K562 (cell line): ENCODE measurements around the gene WNT7A. TPM values are rescaled to one million over a fixed set of nuclear protein-coding genes. Genes with fewer than 3 reads are reported as not detected.
A peak's percentile ranks its signal among the peaks of the same experiment; 100 is the strongest.

Experiments
- CREBBP ChIP-seq: IDR thresholded peaks from one replicate; pipeline ENCODE4 v1.6.1; 2012; ENCODE audit warnings: low read depth, mild to moderate bottlenecking, control low read depth, inconsistent platforms, low read length
- CTBP1 ChIP-seq: fragments of 450-650 bp; IDR thresholded peaks from 2 replicates; pipeline ENCODE4 v1.6.1; 2016; ENCODE audit warnings: borderline replicate concordance
- DACH1 ChIP-seq: fragments of 450-650 bp; IDR thresholded peaks from 2 replicates; pipeline ENCODE4 v1.6.1; 2018; ENCODE audit not compliant: partially characterized antibody
- E2F6 ChIP-seq, 2 experiments: IDR thresholded peaks; 2 replicates each; pipeline ENCODE4 v1.6.1; 2011; ENCODE audit warnings: borderline replicate concordance in 1 of 2, control low read depth in 1 of 2, low read depth in 1 of 2, low read length in 1 of 2, mild to moderate bottlenecking in 1 of 2, mixed read lengths in 1 of 2, moderate library complexity in 1 of 2; ENCODE audit not compliant: insufficient read depth in 1 of 2, insufficient read length in 1 of 2, poor library complexity in 1 of 2, severe bottlenecking in 1 of 2; ENCODE audit errors: extremely low read depth in 1 of 2
- FOXJ2 ChIP-seq: fragments of 200-800 bp; sonication (Bioruptor generic); IDR thresholded peaks from 2 replicates; pipeline ENCODE4 v1.6.1; 2016; ENCODE audit warnings: missing genetic modification characterization, missing compliant biosample characterization
- GTF2F1 ChIP-seq: IDR thresholded peaks from 2 replicates; pipeline ENCODE4 v1.6.1; 2011; ENCODE audit warnings: low read depth, low read length, improper control_type of control experiment
- GTF3C2 ChIP-seq: IDR thresholded peaks from 3 replicates; pipeline ENCODE4 v1.6.1; 2011; ENCODE audit warnings: borderline replicate concordance, mild to moderate bottlenecking, moderate library complexity; ENCODE audit not compliant: insufficient read length; ENCODE audit errors: extremely low read depth
- HMG20B ChIP-seq: fragments of 250-450 bp; sonication (Bioruptor Pico); IDR thresholded peaks from 2 replicates; pipeline ENCODE4 v1.5.0; 2021; ENCODE audit warnings: mild to moderate bottlenecking
- JUN ChIP-seq, 2 experiments: sonication (generic) in 1 of 2; formaldehyde crosslinking in 1 of 2; IDR thresholded peaks; 2 replicates each; pipeline versions ENCODE4 v1.6.1 to v1.8.0; 2012 to 2022; ENCODE audit warnings: borderline replicate concordance in 2 of 2, mild to moderate bottlenecking in 2 of 2, improper control_type of control experiment in 1 of 2, low read depth in 1 of 2, low read length in 1 of 2, missing genetic modification reagents in 1 of 2
- MYC ChIP-seq, 2 experiments: fragments of 250-450 bp in 1 of 2; sonication (Bioruptor Pico) in 1 of 2; IDR thresholded peaks; 2 replicates each; pipeline versions ENCODE4 v1.5.1 to v1.6.1; 2012 to 2021; ENCODE audit warnings: low read depth in 2 of 2, borderline replicate concordance in 1 of 2, improper control_type of control experiment in 1 of 2, low read length in 1 of 2, mild to moderate bottlenecking in 1 of 2, moderate library complexity in 1 of 2
- MYNN ChIP-seq, 2 experiments: sonication (generic); formaldehyde crosslinking in 1 of 2; IDR thresholded peaks; 2 replicates each; pipeline versions ENCODE4 v1.5.0 to v1.6.1; 2016 to 2020; ENCODE audit warnings: antibody characterized with exemption in 1 of 2, missing genetic modification reagents in 1 of 2
- PHTF2 ChIP-seq: fragments of 250-450 bp; sonication (Bioruptor Pico); IDR thresholded peaks from 2 replicates; pipeline ENCODE4 v1.5.0; 2021; ENCODE audit warnings: mild to moderate bottlenecking
- POLR2A ChIP-seq: fragments of 450-650 bp; conservative IDR thresholded peaks from 2 replicates; pipeline ENCODE4 v1.6.1; 2016
- ZFX ChIP-seq: sonication (generic); formaldehyde crosslinking; IDR thresholded peaks from 2 replicates; pipeline ENCODE4 v1.8.0; 2022; ENCODE audit warnings: mild to moderate bottlenecking, missing genetic modification reagents, moderate library complexity
- ZNF316 ChIP-seq: fragments of 450-650 bp; IDR thresholded peaks from 2 replicates; pipeline ENCODE4 v1.6.1; 2016
- ZNF584 ChIP-seq: fragments of 200-800 bp; sonication (Bioruptor generic); IDR thresholded peaks from 2 replicates; pipeline ENCODE4 v1.6.1; 2016; ENCODE audit warnings: low read depth, mild to moderate bottlenecking, missing genetic modification characterization, missing compliant biosample characterization
- ZNF780A ChIP-seq: fragments of 250-450 bp; sonication (Bioruptor Pico); IDR thresholded peaks from 2 replicates; pipeline ENCODE4 v1.5.0; 2021; ENCODE audit warnings: mild to moderate bottlenecking
- ZNF79 ChIP-seq: fragments of 250-450 bp; sonication (Bioruptor Pico); IDR thresholded peaks from 2 replicates; pipeline ENCODE4 v1.4.0; 2020; ENCODE audit warnings: low read depth, mild to moderate bottlenecking, moderate library complexity
- polyA plus RNA-seq, 8 experiments: library from polyadenylated mRNA; depleted of rRNA in 4 of 8; stranded (reverse) in 5 of 8; unstranded in 3 of 8; fragments of >200 nt; fragmentation: Nextera tagmentation in 2 of 8; fragmentation: Illumina TruSeq in 1 of 8; extraction: Ambion mirVana in 2 of 8; extraction: Trizol in 1 of 8; gene quantifications; 2 replicates each; pipeline versions ENCODE4 v1.2.1 to v1.2.3, GENCODE V29; 2011 to 2014; ENCODE audit warnings: inconsistent platforms in 1 of 8, missing spikeins in 1 of 8
- total RNA-seq, 7 experiments: library from RNA; depleted of rRNA in 6 of 7; stranded (reverse); fragments of >200 nt in 6 of 7; fragmentation: Illumina TruSeq in 2 of 7; extraction: Trizol in 2 of 7; gene quantifications; 2 replicates each; pipeline versions ENCODE4 v1.2.1 to v1.2.3, GENCODE V29; 2011 to 2021; ENCODE audit warnings: low replicate concordance in 1 of 7
- TF ChIP-seq, protein P1 (sequence below): fragments of 250-450 bp; sonication (Bioruptor Pico); IDR thresholded peaks from 2 replicates; pipeline ENCODE4 v1.4.0; 2020; ENCODE audit warnings: mild to moderate bottlenecking, moderate library complexity

The WNT7A gene
- total and polyA plus RNA-seq, 9 of the 15 experiments (the other 6 are each of a cell fraction or from before 2014, with no cell fraction given): 0.03 TPM; not detected in 8

GRCh38 chr3:13895155-13896105 lies 15.6 kb upstream of the WNT7A start (continued):
- TF ChIP-seq GTF2F1: no peak
- TF ChIP-seq JUN (IDR thresholded peaks at IDR 0.05; ENCODE audit: borderline replicate concordance, low read depth, low read length): no peak
- TF ChIP-seq JUN (CRISPR knock-in tag; IDR thresholded peaks at IDR 0.05; ENCODE audit: borderline replicate concordance): no peak
- TF ChIP-seq GTF3C2: no peak
- peak; percentile 75 for TF ChIP-seq ZFX (CRISPR knock-in tag)
- TF ChIP-seq CTBP1: no peak
- TF ChIP-seq DACH1: no peak
- TF ChIP-seq ZNF780A (CRISPR knock-in tag): no peak
- no peak for TF ChIP-seq FOXJ2 (tag)
- no peak for TF ChIP-seq PHTF2 (CRISPR knock-in tag)
- TF ChIP-seq E2F6 (IDR thresholded peaks at IDR 0.05; ENCODE audit: borderline replicate concordance in 1 of 2, extremely low read depth in 1 of 2, insufficient read depth in 1 of 2, insufficient read length in 1 of 2, low read depth in 1 of 2, low read length in 1 of 2, poor library complexity in 1 of 2, severe bottlenecking in 1 of 2): peak; percentile 29 to 66
- no peak for TF ChIP-seq ZNF316
- no peak for TF ChIP-seq ZNF584 (CRISPR knock-in tag)
- TF ChIP-seq MYNN (IDR thresholded peaks at IDR 0.05): no peak
- no peak for TF ChIP-seq MYNN (CRISPR knock-in tag; IDR thresholded peaks at IDR 0.05)
- no peak for TF ChIP-seq ZNF79 (CRISPR knock-in tag)
- peak; percentile 66 for TF ChIP-seq POLR2A
- TF ChIP-seq CREBBP: no peak
- 0 out of 2 replicates have a peak, but pooled peaks have one; percentile 13 for TF ChIP-seq MYC (IDR thresholded peaks at IDR 0.05; ENCODE audit: low read depth, low read length)
- TF ChIP-seq MYC (CRISPR knock-in tag; IDR thresholded peaks at IDR 0.05; ENCODE audit: borderline replicate concordance, low read depth): no peak
- TF ChIP-seq, protein P1, sequence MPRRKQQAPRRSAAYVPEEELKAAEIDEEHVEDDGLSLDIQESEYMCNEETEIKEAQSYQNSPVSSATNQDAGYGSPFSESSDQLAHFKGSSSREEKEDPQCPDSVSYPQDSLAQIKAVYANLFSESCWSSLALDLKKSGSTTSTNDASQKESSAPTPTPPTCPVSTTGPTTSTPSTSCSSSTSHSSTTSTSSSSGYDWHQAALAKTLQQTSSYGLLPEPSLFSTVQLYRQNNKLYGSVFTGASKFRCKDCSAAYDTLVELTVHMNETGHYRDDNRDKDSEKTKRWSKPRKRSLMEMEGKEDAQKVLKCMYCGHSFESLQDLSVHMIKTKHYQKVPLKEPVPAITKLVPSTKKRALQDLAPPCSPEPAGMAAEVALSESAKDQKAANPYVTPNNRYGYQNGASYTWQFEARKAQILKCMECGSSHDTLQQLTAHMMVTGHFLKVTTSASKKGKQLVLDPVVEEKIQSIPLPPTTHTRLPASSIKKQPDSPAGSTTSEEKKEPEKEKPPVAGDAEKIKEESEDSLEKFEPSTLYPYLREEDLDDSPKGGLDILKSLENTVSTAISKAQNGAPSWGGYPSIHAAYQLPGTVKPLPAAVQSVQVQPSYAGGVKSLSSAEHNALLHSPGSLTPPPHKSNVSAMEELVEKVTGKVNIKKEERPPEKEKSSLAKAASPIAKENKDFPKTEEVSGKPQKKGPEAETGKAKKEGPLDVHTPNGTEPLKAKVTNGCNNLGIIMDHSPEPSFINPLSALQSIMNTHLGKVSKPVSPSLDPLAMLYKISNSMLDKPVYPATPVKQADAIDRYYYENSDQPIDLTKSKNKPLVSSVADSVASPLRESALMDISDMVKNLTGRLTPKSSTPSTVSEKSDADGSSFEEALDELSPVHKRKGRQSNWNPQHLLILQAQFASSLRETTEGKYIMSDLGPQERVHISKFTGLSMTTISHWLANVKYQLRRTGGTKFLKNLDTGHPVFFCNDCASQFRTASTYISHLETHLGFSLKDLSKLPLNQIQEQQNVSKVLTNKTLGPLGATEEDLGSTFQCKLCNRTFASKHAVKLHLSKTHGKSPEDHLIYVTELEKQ (CRISPR knock-in tag): no peak
- no peak for TF ChIP-seq HMG20B (CRISPR knock-in tag)
